HepG2 (cell line): ENCODE measurements around the gene PASK. TPM values are rescaled to one million over a fixed set of nuclear protein-coding genes. Genes with fewer than 3 reads are reported as not detected.

Experiments used
- ATAC-seq: fragments of 200-7000 bp; cut with Tn5 transposase; 3 replicates; pipeline ENCODE4 v1.9.1; 2020; ENCODE audit warnings: mild to moderate bottlenecking, moderate library complexity
- BruUV-seq: library from RNA; stranded (reverse); fragments of 400-500 nt; replicated peaks from 2 replicates; lab custom pipeline; 2021; lab: Mats Ljungman, UMichigan
- CTCF ChIA-PET: fragments of 300-600 bp; formaldehyde crosslinking; extraction: SDS; loops from one replicate; lab custom pipeline; 2021; ENCODE audit warnings: low total read pairs, inconsistent platforms, low intra/inter-chr PET ratio; lab: Yijun Ruan, JAX
- POLR2A ChIA-PET: fragments of 350-600 bp; sonication (Branson Sonifier 250); formaldehyde crosslinking; loops from one replicate; lab custom pipeline; 2020; ENCODE audit warnings: antibody characterized with exemption, inconsistent platforms; lab: Yijun Ruan, JAX
- DNase-seq: peaks from one replicate; pipeline ENCODE4 v3.0.0-alpha.2; 2015; ENCODE audit warnings: low spot score
- FAIRE-seq: peaks from 3 replicates; lab custom pipeline; 2011; peaks lifted over from hg19 to GRCh38; lab: Jason Lieb, UNC
- H2AFZ ChIP-seq: one replicate; pipeline ENCODE4 v1.6.1; 2011; ENCODE audit warnings: low read length, inconsistent platforms
- H3K27ac ChIP-seq: fragments of 300-600 bp; 3 replicates; pipeline ENCODE4 v1.8.0; 2011; ENCODE audit warnings: mixed run types, mild to moderate bottlenecking, mixed read lengths, low read length, inconsistent platforms; ENCODE audit not compliant: insufficient read depth; ENCODE audit errors: extremely low read length
- H3K27me3 ChIP-seq, 2 experiments: fragments of 200-600 bp in 1 of 2; 2 replicates in 1 of 2; 3 replicates in 1 of 2; pipeline versions ENCODE4 v1.6.0 to v1.8.0; 2011; ENCODE audit warnings: low read length in 2 of 2, mild to moderate bottlenecking in 2 of 2, moderate library complexity in 2 of 2, inconsistent platforms in 1 of 2; ENCODE audit not compliant: insufficient read depth in 2 of 2, control insufficient read depth in 1 of 2
- H3K36me3 ChIP-seq, 2 experiments: fragments of 200-600 bp in 1 of 2; replicated peaks in 1 of 2; 2 replicates in 1 of 2; 3 replicates in 1 of 2; pipeline versions ENCODE4 v1.5.1 to v1.8.0; 2011; ENCODE audit warnings: low read length in 2 of 2, inconsistent platforms in 1 of 2; ENCODE audit not compliant: insufficient read depth in 2 of 2, control insufficient read depth in 1 of 2
- H3K4me1 ChIP-seq: 2 replicates; pipeline ENCODE4 v1.5.1; 2012; ENCODE audit warnings: low read length, inconsistent platforms; ENCODE audit not compliant: insufficient read depth
- H3K4me2 ChIP-seq: 2 replicates; pipeline ENCODE4 v1.6.0; 2011; ENCODE audit warnings: low read depth, low read length, inconsistent platforms
- H3K4me3 ChIP-seq, 3 experiments: fragments of 200-600 bp in 1 of 3; sonication (generic), shearing (Covaris generic) in 1 of 3; replicated peaks in 1 of 3; 2 replicates each; pipeline ENCODE4 v1.5.1; 2011 to 2016; ENCODE audit warnings: low read length in 3 of 3, inconsistent platforms in 2 of 3, low read depth in 2 of 3, mild to moderate bottlenecking in 2 of 3, control low read depth in 1 of 3, mixed read lengths in 1 of 3; ENCODE audit not compliant: insufficient read depth in 1 of 3
- H3K79me2 ChIP-seq: one replicate; pipeline ENCODE4 v1.6.1; 2011; ENCODE audit warnings: low read length, inconsistent platforms; ENCODE audit not compliant: insufficient read depth
- H3K9ac ChIP-seq: 2 replicates; pipeline ENCODE4 v1.6.0; 2011; ENCODE audit warnings: mild to moderate bottlenecking, low read depth, low read length, inconsistent platforms; ENCODE audit not compliant: insufficient read depth
- H3K9me3 ChIP-seq: 2 replicates; pipeline ENCODE4 v1.5.1; 2012; ENCODE audit warnings: mild to moderate bottlenecking, low read length
- H4K20me1 ChIP-seq: 2 replicates; pipeline ENCODE4 v1.6.0; 2011; ENCODE audit warnings: inconsistent platforms, mild to moderate bottlenecking, low read length, moderate library complexity; ENCODE audit not compliant: insufficient read depth
- ARHGAP35 ChIP-seq: sonication (generic); formaldehyde crosslinking; IDR thresholded peaks from 2 replicates; pipeline ENCODE4 v1.9.0; 2022; ENCODE audit warnings: mild to moderate bottlenecking, inconsistent platforms, moderate library complexity, missing genetic modification reagents, borderline replicate concordance
- BRD4 ChIP-seq: sonication (generic); formaldehyde crosslinking; IDR thresholded peaks from 2 replicates; pipeline ENCODE4 v1.4.0; 2020; ENCODE audit warnings: missing genetic modification reagents
- FOXM1 ChIP-seq: sonication (generic); formaldehyde crosslinking; IDR thresholded peaks from 2 replicates; pipeline ENCODE4 v1.5.0; 2020; ENCODE audit warnings: missing genetic modification reagents
- MBD4 ChIP-seq: IDR thresholded peaks from 2 replicates; pipeline ENCODE4 v1.6.1; 2012; ENCODE audit warnings: low read length, inconsistent platforms, borderline replicate concordance
- NCOA5 ChIP-seq: sonication (generic); formaldehyde crosslinking; IDR thresholded peaks from 2 replicates; pipeline ENCODE4 v1.4.0; 2020; ENCODE audit warnings: missing genetic modification reagents
- RFX5 ChIP-seq: IDR thresholded peaks from 2 replicates; pipeline ENCODE4 v1.6.1; 2011; ENCODE audit warnings: low read depth, low read length, improper control_type of control experiment
- ZBTB39 ChIP-seq: sonication (generic); formaldehyde crosslinking; IDR thresholded peaks from 2 replicates; pipeline ENCODE4 v1.5.0; 2020; ENCODE audit warnings: missing genetic modification reagents
- ZNF296 ChIP-seq: sonication (generic); formaldehyde crosslinking; conservative IDR thresholded peaks from 2 replicates; pipeline ENCODE4 v1.5.0; 2020; ENCODE audit warnings: mild to moderate bottlenecking, missing genetic modification reagents
- ZSCAN31 ChIP-seq: sonication (generic); formaldehyde crosslinking; IDR thresholded peaks from 2 replicates; pipeline ENCODE4 v1.5.0; 2020; ENCODE audit warnings: low read depth, mild to moderate bottlenecking, missing genetic modification reagents
- whole genome bisulfite sequencing: methylation state at CpG from one replicate; pipeline ENCODE4 v1.1.6; 2017; ENCODE audit warnings: low lambda C conversion rate; 5-methylcytosine and 5-hydroxymethylcytosine counted together
- in situ Hi-C: cut with HindIII; loops from 2 replicates; pipeline ENCODE4 v1.10.0; 2017; ENCODE audit warnings: low pct_unique_long_range_greater_than_20kb; ENCODE audit not compliant: extremely low pct_ligation_motif_present
- intact Hi-C: fragments of 100-400 bp; cut with micrococcal nuclease; formaldehyde crosslinking; loops from one replicate; pipeline ENCODE4 v1.10.0; 2022; ENCODE audit not compliant: unreplicated experiment
- polyA plus RNA-seq, 8 experiments: library from polyadenylated mRNA; depleted of rRNA in 3 of 8; stranded (reverse) in 7 of 8; unstranded in 1 of 8; fragments of >200 nt; fragmentation: Illumina TruSeq in 4 of 8; extraction: Trizol in 4 of 8; gene quantifications; 2 replicates each; pipeline versions ENCODE4 v1.2.1 to v1.2.3, GENCODE V29; 2011 to 2016; ENCODE audit warnings: low read depth in 4 of 8, missing spikeins in 1 of 8, mixed read lengths in 1 of 8; ENCODE audit not compliant: insufficient read depth in 1 of 8
- total RNA-seq, 5 experiments: library from RNA; depleted of rRNA; stranded (reverse); fragments of >200 nt; fragmentation: Illumina TruSeq; extraction: Trizol; gene quantifications; 2 replicates each; pipeline ENCODE4 v1.2.3, GENCODE V29; 2016; ENCODE audit warnings: low read depth in 1 of 5

Gene PASK
- total and polyA plus RNA-seq, 2 of the 13 experiments (the other 11 are each of a cell fraction or from before 2014, with no cell fraction given): 6.9 to 17.0 TPM

- peaks cover 22% of the 10 kb centered on the region for H3K79me2 ChIP-seq
- intact Hi-C loops: loop anchor here (2.0 kb wide), 1 partner anchor 45 kb away; the partner anchor contains the start of gene MTERF4
- H3K4me2 ChIP-seq: peak overlapping the region; percentile 99
- H3K9ac ChIP-seq: peak overlapping the region; percentile 70
- POLR2A ChIA-PET: no interaction called here
- H3K9me3 ChIP-seq: no peaks in the 10 kb centered on the region
- H4K20me1 ChIP-seq: no peaks in the 10 kb centered on the region
- peak overlapping the region; percentile 74 for H2AFZ ChIP-seq
- H3K27me3 ChIP-seq: no peaks in the 10 kb centered on the region; a peak in 1 of 5 replicates
- TF ChIP-seq FOXM1 (CRISPR knock-in tag) (no peak), ZSCAN31 (0 out of 2 replicates have a peak, but pooled peaks have one; percentile 13), BRD4 (CRISPR knock-in tag) (no peak), ARHGAP35 (CRISPR knock-in tag) (no peak), RFX5 (no peak), NCOA5 (no peak), MBD4 (no peak), ZBTB39 (no peak), ZNF296 (CRISPR knock-in tag) (0 out of 2 replicates have a peak, but pooled peaks have one; percentile 26)
- DNase-seq (no peak), ATAC-seq (no peak), FAIRE-seq (peak; percentile 12)
- H3K4me3 ChIP-seq: peak overlapping the region; percentile 83 to 96 (median 91)
- no peaks in the 10 kb centered on the region; a peak in 1 of 5 replicates for H3K36me3 ChIP-seq
- CTCF ChIA-PET: no interaction called here
- 49% methylated on average over 4 of the region's 4 CpGs for WGBS
- no peak overlapping the region for H3K27ac ChIP-seq
- BruUV-seq: TSS peak; percentile 57
- in situ Hi-C loops: no loop called here
- peaks cover 25% of the 10 kb centered on the region for H3K4me1 ChIP-seq
These were observed 1.0 kb downstream of the PASK start for GRCh38 chr2:241148239-241148638.
